SIG-M5 (cell line): ENCODE results near the gene SUCLG2.

ENCODE experiments used
- DNase-seq: peaks from one replicate; lab custom pipeline; 2025; lab: John Stamatoyannopoulos, UW

SUCLG2 gene

DNA sequence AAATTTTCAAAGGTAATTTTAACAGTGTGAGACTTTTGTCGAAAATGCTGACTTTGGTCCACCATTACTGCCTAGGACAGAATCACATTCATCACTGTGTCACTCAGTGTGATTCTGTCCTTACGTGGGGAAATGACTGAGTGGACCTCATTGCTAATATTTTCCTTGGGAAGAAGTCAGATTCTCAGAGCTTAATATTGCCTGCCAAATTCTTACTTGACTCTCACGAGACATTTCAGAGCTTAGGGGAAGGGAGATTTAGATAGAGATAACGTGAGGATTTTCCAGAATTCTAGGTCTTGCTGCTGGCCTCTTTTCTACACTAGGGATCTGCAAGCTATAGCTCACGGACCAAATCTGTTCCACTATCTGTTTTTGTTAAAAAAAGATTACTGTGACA lies 270.4 kb downstream of the SUCLG2 start:
- no peak for DNase-seq

DNA sequence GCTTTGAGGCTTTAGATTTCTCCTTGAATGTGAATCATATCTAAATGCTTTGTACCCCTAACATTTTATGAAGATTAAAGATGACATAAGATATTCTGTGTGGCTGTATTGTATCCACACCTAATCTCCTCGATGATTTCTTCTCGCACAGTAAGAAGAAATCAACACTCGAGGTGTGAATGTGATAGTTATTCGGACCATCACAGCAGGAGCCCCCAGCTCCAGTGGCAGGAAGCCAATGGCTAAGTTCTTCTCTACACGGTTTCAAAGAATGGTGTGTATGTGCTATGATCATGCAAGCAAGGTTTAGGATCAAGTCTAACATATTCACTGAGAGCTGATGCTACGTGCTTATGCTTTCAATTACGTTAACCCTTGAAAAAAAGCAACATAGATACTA lies 271.0 kb downstream of the SUCLG2 start:
- no peak for DNase-seq

DNA sequence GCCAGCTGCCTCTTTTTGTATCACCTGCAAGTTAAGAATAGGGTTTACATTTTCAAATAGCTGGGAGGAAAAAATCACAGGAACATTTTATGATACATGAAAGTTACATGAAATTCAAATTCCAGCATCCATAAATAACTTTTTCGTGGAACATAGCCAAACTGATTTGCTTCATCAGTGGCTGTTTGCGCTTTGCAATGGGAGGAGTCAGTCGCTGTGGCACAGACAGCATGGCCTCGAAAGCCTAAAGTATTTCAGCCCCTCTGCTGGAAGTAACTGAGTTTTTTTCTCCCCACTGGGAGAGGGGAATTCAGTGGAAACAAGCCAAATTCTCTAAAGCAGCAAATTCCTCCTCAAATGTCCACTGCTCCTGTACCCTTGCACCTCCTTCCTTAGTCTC lies 271.9 kb downstream of the SUCLG2 start:
- DNase-seq: no peak

DNA sequence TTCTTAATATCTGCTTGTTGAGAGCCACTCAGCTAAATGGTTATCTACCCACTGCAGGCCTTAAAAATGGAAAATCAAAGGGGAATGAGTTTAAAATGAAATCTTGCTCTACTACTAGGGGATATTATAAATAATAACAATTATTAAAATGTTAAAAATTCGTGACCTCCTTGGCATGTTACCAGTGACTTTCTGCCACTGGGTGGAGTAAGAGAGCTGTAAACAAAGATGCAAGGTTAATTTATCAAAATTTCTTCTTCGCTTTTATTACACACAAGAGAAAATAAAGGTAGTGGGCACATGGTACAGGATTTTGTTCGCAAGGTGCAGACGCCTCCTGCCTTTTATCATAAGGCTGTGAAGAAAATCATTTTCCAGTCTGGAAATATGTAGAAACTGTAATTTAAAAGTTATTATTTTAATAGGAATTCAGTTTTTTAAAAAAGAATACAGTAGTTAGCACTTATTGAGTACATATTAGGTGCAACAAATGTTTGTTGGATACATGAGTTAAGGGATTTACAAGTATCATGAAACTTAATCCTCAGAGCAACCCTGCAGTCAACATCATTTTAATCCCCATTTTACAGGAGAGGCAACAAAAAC lies 272.6 kb downstream of the SUCLG2 start:
- DNase-seq: no peak

DNA sequence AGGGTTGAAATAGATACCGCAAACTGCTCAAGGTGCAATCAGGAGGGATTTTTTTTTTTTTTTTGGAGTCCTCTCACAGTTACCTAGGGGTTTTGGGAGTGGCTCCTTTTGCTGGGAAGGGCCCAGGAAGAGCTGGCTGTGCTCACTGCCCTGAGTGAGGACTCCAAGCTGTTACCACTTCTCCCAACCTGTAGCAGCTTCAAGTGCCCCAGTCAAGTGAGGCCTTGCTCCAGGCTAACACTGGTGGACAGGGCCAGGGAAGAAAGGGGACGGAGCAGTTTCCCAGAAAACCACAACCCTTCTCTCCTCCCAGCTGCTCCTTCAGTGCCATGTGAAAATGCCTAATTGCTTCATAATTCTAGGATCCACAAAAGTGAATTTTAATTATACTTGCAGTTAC lies 274.3 kb downstream of the SUCLG2 start:
- DNase-seq: no peak

DNA sequence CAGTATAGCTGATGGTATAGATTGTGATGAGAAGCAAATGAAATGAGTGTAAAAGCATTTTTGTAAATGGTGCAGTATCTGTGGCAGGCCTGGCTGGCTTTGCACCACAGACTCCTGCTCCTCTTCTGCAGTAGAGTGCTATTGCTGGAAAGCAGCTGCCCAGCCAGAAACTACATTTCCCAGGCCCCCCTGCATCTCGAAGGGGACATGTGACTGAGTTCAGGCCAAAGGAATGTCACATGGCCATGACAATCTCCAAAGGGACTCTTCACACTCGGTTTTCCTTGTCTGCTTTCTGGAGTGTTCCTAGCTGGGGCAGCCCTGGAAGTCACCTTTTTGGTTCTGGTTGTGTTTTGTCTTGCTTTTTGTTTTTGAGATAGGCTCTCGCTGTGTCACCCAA lies 277.1 kb downstream of the SUCLG2 start:
- no peak for DNase-seq

DNA sequence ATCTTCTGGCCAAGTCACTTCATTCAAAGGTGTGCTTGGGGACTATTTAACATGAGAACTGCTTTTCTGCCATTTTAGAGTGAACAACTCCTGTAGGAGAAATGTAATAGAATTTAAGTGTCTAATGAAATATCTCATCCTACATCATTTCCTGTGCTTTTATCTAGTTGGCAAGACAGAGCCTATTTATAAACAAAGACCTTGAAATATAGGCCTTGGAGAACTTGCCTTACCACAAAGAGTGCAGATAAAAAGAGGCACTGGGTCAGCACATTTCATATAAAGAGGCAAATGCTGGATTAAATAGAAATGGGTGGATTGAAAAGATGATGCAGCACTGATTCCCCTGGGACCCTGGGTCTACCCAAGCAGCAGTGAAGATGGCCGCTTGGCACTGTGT lies 278.0 kb downstream of the SUCLG2 start:
- no peak for DNase-seq

DNA sequence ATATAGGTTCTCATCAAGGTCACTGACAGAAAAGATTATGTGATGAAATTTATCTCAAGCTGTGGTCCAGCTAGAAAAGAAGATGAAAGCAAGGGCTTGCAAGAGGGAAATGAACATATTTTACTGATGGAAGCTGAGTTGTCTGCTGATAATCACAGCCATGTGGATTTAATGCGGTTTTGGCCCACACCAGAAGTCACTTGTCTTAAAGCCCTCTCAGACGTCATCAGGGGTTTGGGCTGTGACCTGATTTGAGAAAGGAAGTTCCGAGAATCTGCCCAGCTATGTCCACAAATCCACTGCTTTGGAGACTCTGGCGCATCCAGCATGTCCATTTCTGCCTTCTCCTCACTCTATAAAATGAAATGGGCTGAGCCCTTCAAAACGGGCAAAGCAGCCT lies 278.4 kb downstream of the SUCLG2 start:
- no peak for DNase-seq

DNA sequence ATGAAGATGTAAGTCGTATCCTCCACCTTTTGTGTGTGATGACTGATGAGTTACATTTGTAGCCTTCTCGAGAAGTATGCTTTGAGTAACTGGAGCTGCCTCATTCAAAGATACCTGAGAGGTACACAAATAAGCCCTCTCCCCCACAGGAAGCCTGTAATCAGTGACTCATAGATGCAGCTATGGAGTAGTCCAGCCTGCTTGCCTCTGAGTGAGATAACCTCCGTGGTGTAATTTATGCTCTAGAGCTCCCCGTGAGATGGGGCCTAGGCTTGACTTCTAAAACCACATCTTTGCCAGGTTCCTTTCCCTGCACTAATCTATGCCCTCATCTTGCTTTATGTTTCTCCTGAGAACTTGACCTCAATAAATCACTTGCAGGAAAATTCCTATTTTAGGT lies 291.7 kb downstream of the SUCLG2 start:
- DNase-seq: no peak

DNA sequence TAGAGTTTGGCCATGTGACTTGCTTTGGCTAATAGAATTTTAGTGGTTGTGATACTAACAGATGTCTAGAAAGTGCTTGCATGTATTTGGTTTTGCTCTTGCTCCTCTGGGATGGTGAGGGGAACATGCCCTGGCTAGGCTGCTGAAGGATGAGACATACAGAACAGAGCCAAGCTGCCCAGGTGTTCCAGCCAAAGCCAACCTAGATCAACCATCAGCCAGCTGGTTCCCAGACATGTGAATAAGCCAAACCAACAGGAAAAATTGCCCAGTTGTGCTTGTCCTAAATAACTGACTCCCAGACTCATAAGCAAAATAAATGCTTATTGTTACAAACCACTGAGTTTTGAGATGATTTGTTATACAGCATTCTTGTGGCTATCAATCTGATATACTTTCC lies 292.6 kb downstream of the SUCLG2 start:
- DNase-seq: no peak

DNA sequence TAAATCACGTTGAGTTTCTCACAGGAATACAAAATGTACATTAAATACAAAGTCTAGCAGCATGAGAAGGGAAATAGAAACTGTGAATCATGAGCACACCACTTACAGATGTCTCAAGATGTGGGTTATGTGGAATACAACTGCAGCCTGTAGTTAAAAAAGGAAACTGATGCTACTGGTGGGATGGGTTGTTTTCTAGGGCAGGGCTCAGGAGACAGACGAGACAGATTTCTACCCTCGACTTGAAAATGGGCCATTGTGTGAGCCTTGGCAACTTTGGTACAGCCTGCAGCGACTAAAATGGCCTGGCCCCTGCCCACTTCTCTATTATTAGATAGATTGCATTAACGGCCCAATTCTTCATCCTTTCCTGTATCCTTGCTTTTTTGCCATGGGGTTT lies 293.1 kb downstream of the SUCLG2 start:
- DNase-seq: no peak

DNA sequence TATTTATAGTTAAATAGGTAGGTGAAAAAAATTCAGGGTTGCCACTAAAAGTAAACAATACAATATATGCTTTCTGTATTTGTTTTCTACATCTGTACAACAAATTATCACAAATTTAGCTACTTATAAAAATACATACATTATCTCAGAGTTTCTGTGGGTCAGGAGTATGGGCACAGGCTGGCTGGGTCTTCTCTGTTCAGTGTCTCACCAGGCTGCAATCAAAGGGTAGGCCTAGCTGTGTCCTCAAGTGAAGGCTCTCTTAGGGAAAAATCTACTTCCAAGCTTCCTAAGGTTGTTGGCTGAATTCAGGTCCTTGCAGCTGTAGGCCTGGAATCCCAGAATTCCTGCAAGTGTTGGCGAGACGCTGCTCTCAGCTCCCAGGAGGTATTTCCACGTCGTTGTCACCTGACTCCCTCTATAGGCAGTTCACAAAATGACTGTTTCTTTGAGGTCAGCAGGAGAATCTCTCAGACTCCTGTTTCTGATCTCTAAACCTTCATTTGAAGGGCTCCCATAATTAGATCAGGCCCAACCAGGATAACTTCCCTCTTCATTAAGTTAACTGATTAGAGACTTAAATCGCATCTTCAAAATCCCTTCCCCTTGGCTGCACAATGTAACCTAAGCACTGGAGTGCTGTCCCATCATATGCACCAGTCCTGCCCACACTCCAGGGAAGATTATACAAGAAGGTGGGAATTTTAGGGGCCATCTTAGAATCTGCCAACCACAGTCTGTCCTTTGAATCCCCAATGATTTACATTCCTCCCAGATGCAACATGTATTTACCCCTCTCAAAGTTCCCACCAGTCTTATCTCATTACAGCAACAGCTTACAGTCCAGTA lies 296.6 kb downstream of the SUCLG2 start:
- no peak for DNase-seq

DNA sequence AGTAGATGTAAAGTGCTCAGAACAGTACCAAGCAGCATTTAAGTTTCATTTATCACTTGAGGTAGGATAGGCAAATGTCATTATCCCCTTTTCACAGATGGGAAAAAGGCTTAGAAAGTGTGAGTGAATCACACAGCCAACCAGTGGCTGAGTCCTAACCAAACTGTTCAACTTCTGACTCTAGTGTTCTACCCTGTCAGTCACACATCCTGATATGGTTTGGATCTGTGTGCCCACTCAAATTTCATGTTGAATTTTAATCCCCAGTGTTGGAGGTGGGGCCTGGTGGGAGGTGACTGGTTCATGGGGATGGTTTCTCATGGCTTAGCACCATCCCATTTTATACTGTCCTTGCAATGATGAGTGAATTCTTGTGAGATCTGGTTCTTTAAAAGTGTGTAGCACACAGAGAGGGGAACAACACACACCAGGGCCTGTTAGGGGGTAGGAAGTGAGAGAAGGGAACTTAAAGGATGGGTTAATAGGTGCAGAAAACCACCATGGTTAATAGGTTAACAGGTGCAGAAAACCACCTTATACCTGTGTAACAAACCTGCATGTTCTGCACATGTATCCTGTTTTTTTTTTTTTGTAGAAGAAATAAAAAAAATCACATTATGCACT lies 304.7 kb downstream of the SUCLG2 start:
- DNase-seq: no peak

DNA sequence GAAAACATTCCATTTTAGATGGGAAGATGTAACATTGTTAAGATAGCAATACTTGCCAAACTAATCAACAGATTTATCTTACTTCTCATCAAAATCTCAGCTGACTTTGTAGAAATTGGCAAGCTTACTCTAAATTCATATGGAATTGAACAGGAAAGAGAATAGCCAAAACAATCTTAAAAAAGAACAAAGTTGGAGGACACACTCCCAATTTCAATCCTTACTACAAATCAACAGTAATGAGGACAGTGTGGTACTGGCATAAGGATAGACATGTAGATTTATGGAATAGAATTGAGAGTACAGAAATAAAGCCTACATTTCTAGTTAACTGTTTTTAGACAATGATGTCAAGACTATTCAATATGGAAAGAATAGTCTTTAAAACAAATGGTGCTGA lies 308.3 kb downstream of the SUCLG2 start:
- no peak for DNase-seq

DNA sequence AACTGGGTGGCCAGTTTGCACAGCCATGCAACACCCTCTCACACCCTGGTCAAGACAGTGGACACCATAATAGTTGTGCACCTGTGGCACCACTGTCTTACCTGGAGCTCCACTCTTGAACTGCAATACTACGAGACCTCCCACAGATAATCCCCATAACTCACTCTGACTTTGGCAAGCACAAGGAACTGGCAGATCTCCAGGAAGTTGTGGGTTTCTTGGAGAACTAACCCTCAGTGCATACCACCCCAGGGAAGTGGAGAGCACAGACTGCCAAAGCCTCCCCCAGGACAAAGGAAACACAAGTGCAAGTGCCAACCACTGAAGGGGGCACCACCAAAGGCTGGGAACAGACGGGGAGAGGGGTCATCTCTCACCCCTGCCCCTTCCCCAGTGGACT lies 318.6 kb downstream of the SUCLG2 start:
- DNase-seq: no peak

DNA sequence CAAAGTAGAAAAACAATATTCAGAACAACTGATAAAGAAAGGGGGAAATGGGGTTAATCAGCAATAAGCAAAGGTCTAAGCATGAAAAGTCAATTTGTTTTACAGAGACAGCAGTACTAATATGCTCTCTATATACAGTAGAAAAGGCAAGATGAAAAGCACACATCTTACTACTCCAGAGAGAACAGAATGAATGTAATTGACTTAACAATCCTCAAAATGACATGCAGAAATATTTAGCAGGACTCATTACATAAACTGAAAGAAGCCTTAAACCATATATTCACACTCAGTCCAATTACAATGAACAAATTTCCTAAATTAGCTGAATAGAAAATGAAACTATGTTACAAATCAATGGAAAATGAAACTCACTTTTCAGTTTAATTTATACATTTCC lies 319.8 kb downstream of the SUCLG2 start:
- no peak for DNase-seq

DNA sequence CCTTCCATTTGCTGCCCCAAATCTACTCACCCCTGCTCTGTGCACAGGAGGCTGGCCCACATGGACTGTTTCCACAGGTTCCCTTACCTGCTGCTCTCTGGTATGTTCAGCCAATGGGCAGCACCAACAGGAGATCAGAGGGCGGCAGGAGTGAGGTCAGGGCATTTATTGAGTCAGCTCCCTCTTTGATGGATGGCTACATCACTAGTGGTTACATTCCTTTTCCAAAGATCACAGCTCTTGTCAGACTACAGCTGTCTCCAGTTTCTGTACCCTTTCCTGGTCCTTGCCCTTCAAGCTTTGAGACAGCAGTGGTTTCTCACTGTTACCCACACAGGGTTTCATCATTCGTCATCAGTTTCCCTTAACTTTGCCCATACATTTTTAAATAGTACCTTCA lies 325.1 kb downstream of the SUCLG2 start:
- DNase-seq: no peak

DNA sequence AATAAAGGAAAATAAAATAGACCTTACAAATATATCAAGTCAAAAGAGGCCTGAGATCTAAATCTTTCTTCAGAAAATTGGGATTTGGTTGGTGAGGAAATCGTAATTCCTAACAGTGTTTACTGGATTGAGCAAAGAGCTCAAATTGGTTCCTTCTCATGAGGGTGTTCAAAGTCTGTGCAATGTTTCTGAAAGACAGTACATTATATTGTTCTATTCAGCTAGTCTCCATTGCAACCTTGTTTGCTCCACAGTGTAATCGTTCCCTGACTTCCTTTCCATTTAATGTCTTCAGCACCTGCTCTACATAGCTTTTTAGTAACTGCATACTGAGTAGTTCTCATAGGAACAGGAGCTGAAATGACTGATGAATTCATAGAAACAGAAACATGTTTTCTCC lies 326.8 kb downstream of the SUCLG2 start:
- no peak for DNase-seq

DNA sequence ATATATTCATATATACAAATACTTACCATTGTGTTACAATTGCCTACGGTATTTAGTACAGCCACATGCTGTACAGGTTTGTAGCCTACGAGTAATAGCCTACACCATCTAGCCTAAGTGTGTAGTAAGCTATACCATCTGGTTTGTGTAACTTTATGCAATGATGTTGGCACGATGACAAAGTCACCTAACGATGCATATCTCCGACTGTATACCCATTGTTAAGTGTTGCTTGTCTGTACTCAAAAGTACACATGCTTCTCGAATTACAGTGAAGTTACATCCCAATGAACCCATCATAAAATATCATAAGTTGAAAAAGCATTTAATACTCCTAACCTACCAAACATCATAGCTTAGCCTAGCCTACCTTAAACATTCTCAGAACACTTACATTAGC lies 329.2 kb downstream of the SUCLG2 start:
- no peak for DNase-seq
